GM19324 (cell line): ENCODE measurements around the gene SEC16A.

Experiments used
- ATAC-seq: cut with Tn5 transposase; IDR thresholded peaks from one replicate; pipeline ENCODE4 v1.9.1; 2021; ENCODE audit warnings: mild to moderate bottlenecking, moderate library complexity; ENCODE audit not compliant: unreplicated experiment, low FRiP score

Gene SEC16A, protein sequence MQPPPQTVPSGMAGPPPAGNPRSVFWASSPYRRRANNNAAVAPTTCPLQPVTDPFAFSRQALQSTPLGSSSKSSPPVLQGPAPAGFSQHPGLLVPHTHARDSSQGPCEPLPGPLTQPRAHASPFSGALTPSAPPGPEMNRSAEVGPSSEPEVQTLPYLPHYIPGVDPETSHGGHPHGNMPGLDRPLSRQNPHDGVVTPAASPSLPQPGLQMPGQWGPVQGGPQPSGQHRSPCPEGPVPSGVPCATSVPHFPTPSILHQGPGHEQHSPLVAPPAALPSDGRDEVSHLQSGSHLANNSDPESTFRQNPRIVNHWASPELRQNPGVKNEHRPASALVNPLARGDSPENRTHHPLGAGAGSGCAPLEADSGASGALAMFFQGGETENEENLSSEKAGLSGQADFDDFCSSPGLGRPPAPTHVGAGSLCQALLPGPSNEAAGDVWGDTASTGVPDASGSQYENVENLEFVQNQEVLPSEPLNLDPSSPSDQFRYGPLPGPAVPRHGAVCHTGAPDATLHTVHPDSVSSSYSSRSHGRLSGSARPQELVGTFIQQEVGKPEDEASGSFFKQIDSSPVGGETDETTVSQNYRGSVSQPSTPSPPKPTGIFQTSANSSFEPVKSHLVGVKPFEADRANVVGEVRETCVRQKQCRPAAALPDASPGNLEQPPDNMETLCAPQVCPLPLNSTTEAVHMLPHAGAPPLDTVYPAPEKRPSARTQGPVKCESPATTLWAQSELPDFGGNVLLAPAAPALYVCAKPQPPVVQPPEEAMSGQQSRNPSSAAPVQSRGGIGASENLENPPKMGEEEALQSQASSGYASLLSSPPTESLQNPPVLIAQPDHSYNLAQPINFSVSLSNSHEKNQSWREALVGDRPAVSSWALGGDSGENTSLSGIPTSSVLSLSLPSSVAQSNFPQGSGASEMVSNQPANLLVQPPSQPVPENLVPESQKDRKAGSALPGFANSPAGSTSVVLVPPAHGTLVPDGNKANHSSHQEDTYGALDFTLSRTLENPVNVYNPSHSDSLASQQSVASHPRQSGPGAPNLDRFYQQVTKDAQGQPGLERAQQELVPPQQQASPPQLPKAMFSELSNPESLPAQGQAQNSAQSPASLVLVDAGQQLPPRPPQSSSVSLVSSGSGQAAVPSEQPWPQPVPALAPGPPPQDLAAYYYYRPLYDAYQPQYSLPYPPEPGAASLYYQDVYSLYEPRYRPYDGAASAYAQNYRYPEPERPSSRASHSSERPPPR (N-terminal part only)

DNA sequence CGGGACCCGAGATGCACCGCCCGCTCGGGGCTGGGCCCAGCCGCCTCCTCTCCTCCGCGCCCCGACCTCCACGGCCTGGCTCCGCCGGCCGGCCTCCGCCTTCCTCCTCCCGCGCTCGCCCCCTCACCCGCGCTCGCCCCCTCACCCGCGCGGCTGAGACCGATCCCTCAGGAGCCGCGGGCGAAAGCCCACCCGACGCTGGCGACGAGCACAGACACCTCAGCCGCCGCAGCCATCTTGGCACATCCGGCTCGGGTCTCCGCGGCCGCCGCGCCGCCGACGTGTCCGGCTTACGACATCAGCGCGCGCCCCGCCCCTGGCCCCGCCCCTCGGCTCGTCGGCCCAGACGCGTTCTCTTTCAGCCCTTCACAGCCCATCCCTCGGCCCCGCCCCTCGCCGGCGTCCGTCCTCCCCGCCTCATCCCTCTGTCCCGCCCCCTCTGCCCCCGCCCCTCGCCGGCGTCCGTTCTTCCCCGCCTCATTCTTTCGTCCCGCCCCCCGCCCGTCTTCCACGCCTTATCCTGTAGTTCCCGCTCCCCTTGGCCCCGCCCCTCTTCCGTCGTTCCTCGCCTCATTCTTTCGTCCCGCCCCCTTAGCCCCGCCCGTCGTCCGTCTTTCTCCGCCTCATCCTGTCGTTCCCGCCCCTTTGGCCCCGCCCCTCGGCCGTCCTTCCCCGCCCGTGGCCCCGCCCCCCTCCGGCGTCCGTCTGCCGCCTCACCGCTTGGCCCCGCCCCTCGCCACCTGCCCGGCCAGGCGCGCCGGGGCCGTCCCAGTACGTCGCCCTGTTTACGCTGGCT is at the start of gene SEC16A:
Gene SEC16A (minus strand): TSS at position 248 of the 796 bp plus-strand sequence. CDS start 5,425 bp downstream, outside the sequence.
- ATAC-seq, result peak; percentile 65

DNA sequence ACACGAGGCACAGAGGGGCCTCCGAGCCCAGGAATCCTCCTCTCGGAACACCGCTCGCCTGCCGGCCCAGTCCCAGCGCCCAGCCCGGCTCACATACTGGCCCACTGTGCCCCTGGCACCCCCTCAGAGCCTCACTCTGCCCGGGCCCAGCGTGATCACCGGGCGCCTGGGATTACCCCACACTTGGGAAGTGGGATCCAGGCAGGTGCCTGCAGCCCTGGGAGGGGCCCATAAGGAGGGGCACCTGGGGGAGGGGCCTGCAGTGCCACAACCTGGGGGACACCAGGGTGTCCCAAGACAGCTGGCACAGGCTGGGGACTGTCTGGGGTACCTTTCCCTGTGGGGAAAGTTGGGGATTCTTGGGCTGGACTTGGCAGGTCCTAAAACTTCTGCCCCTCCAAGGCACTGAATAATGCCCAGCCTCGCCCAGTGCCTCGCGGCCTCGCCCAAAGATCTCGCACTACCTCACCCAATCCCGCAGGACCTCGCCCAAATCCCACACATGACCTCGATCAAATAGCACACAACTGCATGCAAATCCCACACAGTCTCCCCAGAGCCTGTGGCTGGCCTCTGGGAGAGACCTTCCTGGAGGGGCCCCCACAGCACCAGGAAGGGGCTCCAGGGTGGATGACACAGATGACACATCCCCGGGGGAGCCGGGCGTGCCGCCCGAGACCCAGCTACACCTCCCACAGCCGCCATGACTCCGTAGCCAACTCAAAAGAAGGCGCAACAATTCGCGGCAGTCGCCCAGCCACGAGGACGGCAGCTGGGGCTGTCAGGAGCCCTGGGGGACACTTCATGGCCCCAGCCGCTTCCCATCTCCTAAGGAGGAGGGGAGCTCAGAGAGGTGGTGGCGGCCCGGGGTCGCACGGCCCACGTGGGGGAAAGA is 49.3 kb upstream of the SEC16A start:
- ATAC-seq, result no peak

DNA sequence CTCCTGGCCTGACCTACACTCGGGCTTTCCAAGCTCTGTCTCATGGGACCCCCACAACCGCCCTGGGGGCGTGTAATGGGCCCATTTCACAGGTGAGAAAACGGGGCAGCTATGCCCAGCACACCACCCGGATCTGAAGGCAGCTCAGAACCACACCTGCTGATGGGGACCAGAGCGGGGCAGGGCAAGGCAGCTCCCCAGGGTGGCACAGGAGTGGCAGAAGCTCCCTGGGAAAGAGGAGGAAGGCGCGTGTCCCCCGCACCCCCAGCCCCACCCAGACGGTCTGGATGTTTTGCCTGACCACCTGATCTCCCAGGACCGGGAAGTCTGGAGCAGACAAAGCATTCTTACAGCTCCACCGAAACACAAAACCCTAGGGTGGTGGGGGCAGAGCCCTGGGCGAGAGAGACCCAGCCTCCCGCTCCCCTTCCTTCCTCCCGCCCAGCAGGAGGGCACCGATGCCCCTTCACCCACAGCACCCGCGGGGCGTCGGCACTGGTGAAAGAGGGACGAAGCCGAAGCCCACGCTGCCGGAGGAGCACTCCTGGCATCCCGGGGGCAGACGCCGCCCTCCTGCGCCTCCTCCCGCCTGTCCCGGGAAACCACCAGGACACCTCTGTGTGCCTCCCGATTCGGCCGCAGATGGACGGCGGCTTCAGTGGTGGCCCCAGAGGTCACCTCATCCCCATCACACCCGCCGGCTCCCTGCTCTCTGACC is 48.5 kb upstream of the SEC16A start:
- no peak for ATAC-seq

DNA sequence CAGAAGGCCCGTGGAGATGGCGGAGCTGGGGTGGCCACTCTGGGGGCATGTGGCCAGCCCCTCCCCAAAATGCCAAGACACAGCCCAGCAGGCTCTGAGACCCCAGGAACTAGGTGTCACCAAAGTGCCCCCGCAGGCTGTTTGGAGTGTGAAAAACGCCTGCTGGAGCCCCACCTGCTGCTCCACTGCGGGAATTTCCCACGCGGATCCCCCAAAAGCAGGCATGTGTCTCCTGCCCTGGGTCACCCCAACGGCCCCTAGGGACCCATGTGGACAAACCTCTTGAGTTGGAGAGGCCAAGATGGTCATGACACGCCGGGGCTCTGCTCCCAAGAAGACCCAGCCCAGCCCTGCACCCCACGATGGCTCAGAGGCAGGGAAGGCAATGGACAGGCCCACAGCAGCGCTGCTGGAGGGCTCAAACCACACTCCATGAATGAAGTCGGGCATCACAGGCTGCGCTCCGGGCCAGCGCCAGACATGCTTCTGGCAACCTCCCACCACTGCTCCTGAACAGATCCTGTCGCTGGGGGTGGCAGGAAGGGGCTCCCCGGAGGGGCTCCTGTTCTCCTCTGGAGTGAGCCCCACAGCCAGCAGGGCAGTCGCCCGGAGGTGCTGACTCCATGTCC is 47.7 kb upstream of the SEC16A start:
- ATAC-seq, result no peak

DNA sequence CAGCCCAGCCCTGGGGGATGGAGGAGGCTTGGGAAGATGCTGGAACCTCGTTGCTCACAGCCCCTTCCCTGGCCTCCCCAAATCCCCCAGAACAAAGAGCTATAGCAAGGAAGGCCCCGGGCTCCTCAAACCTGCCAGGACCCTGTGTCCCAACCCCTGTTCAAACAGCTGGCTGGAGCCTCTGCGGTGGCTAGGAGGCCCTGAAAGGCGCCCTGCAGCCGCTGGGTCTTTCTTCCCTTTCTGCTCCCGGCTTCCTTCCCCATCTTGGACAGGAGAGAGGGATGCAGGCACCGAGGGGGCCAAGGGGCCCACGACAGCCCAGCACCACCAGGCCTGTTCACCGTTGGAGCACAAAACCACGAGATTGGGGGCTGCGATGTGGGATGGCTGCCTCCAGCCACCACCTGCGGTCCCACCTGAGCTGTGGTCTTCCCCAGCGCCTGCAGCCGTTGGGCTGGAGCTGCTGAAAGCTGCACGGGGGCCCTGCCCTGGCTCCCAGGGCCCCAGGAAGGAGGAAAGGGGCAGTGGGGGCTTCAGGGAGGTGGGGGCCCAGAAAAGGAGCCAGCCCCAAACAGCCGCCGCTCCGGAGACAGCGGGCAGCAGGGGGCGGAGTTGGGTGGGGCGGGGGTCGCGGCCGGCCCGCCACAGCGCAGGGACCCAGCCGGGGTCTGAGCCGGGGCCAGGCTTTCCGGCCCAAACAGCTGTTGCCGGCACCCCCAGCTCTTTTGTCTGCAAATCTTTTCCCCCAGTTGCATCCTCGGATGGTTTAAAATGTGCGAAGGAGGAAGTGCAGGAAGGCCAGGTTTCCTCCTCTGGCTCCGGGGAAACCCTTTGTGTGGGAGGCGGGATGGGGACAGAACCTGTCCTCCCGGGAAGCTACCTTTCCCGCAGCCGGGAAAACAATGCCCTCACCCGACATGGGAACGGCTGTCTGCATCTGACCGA is 46.9 kb upstream of the SEC16A start:
- no peak for ATAC-seq

DNA sequence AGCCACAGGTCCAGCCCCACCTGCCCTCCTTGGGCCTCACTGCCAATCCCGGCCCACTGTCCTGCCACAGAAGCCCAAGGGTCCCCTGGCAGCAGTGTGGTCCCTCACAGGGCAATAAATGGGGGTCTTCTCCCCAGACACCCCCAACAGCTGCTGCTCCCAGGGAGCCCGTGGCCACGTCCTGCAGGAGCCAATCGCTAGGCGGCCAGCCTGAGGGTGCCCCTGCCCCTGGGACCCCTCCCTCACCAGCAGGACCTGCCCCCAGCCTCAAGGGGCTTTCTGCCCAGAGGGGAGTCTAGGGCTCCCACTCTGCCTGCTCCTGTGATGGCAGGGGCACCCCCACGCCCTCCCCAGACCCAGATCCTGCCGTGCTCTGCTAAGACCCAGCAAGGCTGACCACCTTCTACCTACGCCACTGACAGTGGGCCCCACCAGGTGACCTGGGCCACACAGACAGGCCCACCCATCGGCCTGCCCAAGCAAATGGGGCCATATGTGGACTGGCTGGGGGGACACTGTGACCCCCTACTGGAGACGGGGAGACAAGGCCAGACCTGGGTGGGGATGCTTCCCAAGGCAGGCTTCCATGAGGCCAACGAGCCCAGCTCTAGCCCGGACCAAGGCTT is 46.0 kb upstream of the SEC16A start:
- no peak for ATAC-seq

DNA sequence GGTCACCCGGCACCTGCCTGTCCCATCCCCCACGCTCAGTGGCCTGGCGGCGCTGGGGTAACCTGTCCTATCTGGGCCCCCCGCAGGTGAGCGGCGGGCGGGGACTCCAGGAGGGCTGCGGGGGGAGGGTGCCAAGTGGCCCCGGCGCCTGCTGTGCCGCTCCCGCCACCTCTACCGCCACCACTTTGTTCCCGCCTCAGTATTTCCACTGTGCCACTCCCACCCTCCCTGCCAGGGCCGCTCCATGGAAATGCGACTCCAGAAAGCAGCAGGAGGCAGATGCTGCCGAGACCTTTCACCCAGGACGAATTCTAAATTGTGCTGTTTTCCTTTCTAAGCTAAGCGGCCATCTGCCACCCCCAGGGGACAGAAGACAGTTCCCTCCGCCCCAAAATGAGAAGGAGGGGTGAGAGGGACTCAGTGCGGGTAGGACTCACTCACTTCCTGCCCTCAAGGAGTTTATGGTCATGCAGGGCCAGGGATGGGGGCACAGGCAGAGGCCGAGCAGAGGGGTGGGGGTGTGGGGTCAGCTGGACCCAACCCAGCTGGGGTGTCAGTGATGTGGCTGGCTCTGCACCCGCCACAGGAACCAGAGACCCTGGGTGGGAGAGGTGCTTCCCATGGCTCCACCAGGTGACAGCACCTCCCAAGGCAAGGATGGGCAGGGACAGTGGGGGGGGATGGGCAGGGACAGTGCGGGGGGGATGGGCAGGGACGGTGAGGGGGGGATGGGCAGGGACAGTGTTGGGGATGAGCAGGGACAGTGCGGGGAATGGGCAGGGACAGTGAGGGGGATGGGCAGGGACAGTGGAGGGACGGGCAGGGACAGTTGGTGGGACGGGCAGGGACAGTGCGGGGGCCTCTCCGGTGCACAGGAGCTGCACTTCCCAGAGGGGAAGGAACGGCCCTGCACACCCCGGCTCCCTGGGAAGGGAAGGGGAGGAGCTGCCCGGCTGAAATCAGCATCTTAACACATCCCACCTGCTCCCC is 45.2 kb upstream of the SEC16A start:
- no peak for ATAC-seq

DNA sequence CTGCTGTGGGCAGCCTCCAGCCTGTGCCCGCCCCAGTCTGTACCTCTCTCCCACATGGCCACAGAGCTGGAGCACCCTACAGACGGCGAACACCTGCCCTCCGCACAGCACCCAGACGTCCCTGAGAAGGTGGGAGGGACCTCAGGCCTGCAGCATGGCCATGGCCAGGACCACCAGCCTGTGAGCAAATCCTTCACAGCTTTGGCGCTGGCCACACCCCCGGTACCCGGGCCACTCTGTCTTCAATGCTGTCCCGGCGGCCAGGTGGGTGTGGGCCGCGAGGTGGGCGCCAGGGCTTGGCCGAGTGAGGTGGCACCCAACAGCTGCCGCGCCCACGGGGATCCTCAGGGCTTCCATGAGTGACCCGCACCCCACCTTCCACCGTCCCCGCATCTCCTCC is 44.3 kb upstream of the SEC16A start:
- ATAC-seq, result no peak

DNA sequence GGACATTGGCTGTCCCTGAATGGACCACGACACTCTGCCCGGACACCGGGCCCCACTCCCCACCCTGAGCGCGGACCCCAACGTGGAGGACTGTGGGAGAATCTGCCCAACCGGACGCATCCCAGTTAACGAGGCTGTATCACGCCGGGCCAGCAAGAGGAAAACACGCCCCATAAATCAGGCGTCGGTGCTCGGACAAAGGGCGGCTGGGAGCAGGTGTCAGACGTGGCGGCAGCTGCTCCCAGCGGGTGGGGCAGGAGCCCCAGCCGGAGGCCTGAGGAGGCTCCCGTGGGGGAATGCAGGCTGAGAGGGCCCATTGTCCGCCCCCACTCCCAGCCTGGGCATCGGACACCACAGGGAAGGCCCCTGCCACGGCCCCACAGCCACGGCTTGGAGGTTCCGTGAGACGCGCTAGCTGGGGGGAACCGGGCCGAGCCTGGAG is 43.8 kb upstream of the SEC16A start:
- ATAC-seq, result no peak

DNA sequence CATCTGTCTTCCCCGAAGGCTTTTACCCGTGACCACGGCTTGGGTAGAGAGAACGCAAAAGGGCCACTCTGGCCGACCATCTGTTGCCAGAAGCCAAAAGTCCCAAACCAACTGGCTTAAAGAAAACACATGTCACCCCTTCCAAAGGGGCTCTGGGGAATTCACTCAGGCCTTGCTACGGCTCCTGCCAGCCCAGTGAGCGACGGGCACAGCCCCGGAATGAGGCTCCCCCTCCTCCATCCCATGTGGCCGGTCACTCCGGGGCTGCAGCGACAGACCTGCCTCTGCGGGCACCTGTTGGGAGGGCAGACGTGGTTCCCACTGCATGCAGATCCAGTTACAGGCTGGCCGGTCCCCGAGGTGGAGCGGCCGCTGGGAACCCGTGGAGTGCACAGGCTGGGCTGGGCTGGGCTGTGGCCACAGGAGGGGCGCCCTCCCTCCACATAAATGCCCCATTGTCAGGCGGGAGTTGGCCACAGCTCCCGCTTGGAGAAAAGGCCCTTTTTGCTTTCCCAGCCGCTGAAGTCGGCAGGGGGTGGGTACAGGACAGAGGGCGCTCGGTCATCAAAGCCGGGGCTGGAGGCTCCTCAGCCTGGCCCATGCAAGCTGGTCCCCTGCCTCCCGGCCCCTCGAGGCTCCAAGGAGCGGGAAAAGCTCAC is 43.1 kb upstream of the SEC16A start:
- no peak for ATAC-seq

DNA sequence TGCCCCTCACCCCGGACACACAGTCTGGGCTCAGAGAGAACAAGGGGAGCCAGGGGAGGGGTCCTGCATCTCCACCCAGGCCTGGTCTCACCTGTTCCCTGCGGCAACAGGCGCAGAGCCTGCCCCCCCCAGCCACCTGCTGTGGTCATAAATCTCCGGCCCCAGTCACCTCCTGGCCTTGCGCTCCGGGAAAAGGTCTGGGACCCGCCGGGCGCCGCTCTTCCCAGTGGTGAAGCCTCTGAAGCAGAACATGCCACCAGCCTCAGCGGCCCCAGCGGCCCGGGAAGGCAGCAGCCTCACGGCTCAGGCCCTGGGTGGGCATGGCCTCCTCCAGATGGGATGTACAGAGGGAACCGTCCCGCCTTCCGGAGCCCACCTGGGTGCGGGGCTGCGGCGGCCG is 42.4 kb upstream of the SEC16A start:
- no peak for ATAC-seq

DNA sequence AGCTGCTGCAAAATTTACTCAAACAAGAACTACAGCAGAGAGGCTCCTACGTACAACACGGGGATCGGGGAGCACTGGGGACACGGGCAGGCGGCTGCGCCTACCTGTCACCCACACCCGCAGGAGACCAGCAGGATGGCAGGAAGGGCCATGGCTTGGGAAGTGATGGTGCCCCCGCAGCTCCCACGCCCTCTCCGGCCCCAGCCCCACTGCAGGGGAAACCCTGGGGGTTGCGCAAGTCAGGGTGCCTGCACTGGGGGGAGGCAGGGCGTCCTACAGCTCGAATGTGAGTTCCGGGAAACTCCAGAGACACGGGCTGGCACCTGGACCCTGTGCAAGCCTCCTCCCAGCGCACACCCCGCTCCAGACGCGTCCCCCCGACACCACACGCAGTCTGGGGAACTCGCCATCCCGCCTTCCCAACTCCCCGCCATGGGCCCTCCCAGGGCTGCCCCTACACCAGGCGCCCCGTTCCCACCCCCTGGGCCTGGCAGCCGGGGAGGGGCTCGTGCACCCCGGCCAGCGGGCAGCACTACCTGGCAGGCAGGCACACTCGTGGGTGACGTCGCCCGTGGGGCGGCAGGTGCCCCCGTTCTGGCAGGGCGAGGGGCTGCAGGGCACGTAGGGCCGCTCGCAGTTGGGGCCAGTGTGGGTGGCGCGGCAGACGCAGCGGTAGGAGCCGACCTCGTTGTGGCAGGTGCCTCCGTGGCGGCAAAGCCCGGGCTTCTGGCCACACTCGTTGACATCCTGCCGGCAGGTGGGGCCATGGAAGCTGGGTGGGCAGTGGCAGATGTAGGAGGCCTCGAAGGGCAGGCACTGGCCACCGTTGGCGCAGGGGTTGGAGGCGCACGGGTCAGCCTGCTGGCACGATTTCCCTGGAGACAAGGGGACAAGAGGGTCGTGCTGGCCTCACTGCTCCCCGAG is 39.7 kb upstream of the SEC16A start:
- ATAC-seq, result no peak

DNA sequence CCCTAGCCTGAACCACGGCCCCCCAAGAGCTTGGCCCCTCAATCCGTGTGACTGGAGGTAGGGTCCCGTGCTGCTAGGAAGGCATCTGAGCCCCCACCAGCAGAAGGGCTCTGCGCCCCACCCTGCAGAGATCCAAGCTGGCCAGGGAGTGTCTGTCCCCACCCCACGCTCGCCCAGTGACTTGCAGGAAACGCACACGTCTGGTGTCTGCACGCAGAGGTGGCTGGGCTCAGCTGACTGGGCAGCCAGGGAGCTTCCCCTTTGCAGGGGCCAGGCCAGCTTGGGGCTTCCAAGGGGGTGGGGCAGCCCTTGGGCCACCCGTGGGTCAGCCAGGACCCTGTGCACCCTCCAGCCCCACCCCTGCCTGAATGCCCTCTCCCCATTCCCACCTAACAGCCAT is 38.7 kb upstream of the SEC16A start:
- ATAC-seq, result no peak
